BLaER1 treated with 17β-estradiol and CSF1 and Interleukin-3, amounts not matched to agents 10 nM and 100 nM (cell line): ENCODE measurements around the gene CCL20.
A peak's percentile ranks its signal among the peaks of the same experiment; 100 is the strongest.

Experiments
- H3K27ac ChIP-seq, 11 experiments: shearing (Covaris generic); formaldehyde crosslinking; 2 replicates each; pipeline ENCODE4 v1.8.1; 2022
- H3K27me3 ChIP-seq, 11 experiments: shearing (Covaris generic); formaldehyde crosslinking; 2 replicates each; pipeline ENCODE4 v1.8.1; 2022
- H3K36me3 ChIP-seq, 11 experiments: shearing (Covaris generic); formaldehyde crosslinking; 2 replicates each; pipeline ENCODE4 v1.8.1; 2022
- H3K4me1 ChIP-seq, 10 experiments: shearing (Covaris generic); formaldehyde crosslinking; 2 replicates each; pipeline ENCODE4 v1.8.1; 2022
- H3K4me2 ChIP-seq, 11 experiments: shearing (Covaris generic); formaldehyde crosslinking; 2 replicates each; pipeline ENCODE4 v1.8.1; 2022
- H3K4me3 ChIP-seq, 10 experiments: shearing (Covaris generic); formaldehyde crosslinking; 2 replicates each; pipeline ENCODE4 v1.8.1; 2022
- H3K9ac ChIP-seq, 11 experiments: shearing (Covaris generic); formaldehyde crosslinking; 2 replicates each; pipeline ENCODE4 v1.8.1; 2022
- H3K9me3 ChIP-seq, 11 experiments: shearing (Covaris generic); formaldehyde crosslinking; replicated peaks in 1 of 11; 2 replicates each; pipeline ENCODE4 v1.8.1; 2022
- H4K20me1 ChIP-seq, 11 experiments: shearing (Covaris generic); formaldehyde crosslinking; 2 replicates each; pipeline ENCODE4 v1.8.1; 2022
- Cebpa-rat ChIP-seq, 11 experiments: shearing (Covaris generic); IDR thresholded peaks; 2 replicates each; pipeline ENCODE4 v1.8.1; 2022

Gene CCL20

DNA sequence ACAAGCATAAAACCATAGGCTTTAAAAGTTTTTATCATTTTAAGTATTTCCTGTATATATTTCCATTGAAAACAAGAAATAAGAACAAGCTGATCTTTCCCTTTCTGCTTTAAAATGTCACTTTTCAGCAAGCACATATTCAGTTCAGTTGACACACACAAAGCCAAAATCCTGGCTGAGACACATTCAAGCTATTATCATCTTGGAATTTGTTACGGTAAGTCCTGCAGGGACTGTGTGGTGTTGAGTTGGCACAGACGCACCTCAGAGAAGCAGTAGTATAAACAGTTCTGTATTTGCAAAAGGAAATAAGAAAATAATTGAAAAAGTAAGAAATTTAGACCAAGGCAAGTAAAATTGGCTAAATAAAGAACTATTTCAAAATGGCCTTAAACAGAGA is 47.4 kb downstream of the CCL20 start:
- H3K4me3 ChIP-seq = no peak overlapping the region
- H3K9ac ChIP-seq = no peak overlapping the region
- H3K4me2 ChIP-seq = no peak overlapping the region
- H3K27ac ChIP-seq = no peak overlapping the region
- TF ChIP-seq Cebpa-rat (IDR thresholded peaks at IDR 0.05) = no peak
- H3K27me3 ChIP-seq = no peaks in the 10 kb centered on the region
- H3K9me3 ChIP-seq = 0 out of 22 replicates have a peak, but pooled peaks cover 0 to 3% (median 0%) of the 10 kb centered on the region in 11 experiments
- H3K36me3 ChIP-seq = no peaks in the 10 kb centered on the region
- no peaks in the 10 kb centered on the region for H4K20me1 ChIP-seq
- peaks cover 0 to 10% (median 0%) of the 10 kb centered on the region in 10 experiments; a peak in 6 of 20 replicates for H3K4me1 ChIP-seq

DNA sequence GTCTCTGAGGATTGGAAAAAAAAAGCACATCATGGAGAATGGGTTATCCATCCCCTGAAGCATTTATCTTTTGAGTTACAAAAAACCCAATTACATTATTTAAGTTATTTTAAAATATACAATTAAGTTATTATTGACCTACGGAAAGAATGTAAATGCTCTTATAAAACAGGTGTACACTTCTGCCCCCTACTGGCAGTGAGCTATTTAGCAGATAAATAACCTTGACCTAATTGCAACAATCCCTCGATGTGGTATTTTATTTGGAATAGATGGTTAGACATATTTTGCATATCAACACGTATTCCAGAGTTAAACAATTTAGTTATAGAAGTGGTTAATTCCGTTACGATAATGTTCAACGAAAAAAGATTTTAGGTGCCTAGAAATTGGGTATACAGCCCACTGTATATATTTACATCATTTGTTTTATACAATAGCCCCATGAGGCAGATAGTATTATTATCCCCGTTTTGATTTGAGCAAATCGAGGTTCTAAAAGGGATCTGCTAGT is 48.6 kb downstream of the CCL20 start:
- H3K4me3 ChIP-seq = no peak overlapping the region

DNA sequence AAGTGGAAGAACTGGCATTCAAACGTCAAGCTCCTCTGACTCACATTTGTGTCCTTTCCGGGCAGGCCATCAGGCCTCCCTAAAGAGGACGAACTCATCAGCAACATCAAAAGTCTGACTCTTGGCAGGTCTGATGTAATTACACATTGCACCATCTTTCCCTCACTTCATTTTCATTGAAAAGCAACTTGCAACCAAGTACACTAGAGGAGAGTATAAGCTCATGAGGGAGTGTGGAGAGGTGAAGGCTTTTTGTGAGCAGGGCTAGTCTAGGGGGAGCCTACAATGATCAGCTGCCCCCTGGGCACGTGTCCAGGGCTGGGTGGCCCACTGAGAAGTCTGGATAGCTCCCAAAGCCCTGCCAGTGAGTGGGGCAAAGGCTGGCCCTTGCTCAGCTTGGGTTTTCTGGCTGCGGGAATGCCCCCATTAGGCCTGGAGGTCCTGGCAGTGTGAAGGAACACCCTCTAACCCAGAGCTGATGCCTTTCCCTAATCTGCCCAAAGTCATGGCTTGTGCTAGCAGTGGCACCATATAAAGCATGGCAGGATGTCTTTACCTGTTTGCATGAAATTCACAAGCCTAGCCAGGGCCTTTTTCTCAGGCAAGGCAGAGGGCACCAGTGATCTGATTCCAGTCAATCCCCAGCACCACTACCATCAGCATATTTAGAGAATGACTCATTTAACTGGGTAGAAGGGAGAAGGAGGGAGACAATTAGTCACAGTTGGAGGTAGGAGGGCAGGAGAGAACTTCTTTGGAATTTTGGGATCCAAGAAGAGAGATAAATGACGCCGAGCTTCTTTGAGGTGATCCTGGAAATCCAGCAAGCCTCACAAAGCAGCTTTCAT is 49.3 kb downstream of the CCL20 start:
- H3K27ac ChIP-seq = no peak overlapping the region
- no peaks in the 10 kb centered on the region for H3K27me3 ChIP-seq
- peak overlapping the region in 2 of 11 experiments; percentile 18 to 20; a peak in 2 of 22 replicates for H3K4me2 ChIP-seq
- H4K20me1 ChIP-seq = no peaks in the 10 kb centered on the region
- H3K9ac ChIP-seq = no peak overlapping the region
- H3K36me3 ChIP-seq = no peaks in the 10 kb centered on the region
- no peaks in the 10 kb centered on the region for H3K9me3 ChIP-seq
- H3K4me1 ChIP-seq = peaks cover 0 to 10% (median 0%) of the 10 kb centered on the region in 10 experiments; a peak in 4 of 20 replicates
- no peak overlapping the region for H3K4me3 ChIP-seq
- TF ChIP-seq Cebpa-rat (IDR thresholded peaks at IDR 0.05) = no peak

More for the DNA sequence above, 48.6 kb downstream of the CCL20 start:
- no peaks in the 10 kb centered on the region for H4K20me1 ChIP-seq
- H3K4me2 ChIP-seq = no peak overlapping the region
- H3K4me1 ChIP-seq = peaks cover 0 to 10% (median 0%) of the 10 kb centered on the region in 10 experiments; a peak in 6 of 20 replicates
- H3K27me3 ChIP-seq = no peaks in the 10 kb centered on the region
- no peaks in the 10 kb centered on the region for H3K36me3 ChIP-seq
- no peak overlapping the region for H3K27ac ChIP-seq
- H3K9ac ChIP-seq = no peak overlapping the region
- TF ChIP-seq Cebpa-rat (IDR thresholded peaks at IDR 0.05) = no peak
- H3K9me3 ChIP-seq = 0 out of 22 replicates have a peak, but pooled peaks cover 0 to 3% (median 0%) of the 10 kb centered on the region in 11 experiments

- H3K27ac ChIP-seq = no peak overlapping the region
Observed at GRCh38 chr2:227864161-227864756, 50.6 kb downstream of the CCL20 start.

DNA sequence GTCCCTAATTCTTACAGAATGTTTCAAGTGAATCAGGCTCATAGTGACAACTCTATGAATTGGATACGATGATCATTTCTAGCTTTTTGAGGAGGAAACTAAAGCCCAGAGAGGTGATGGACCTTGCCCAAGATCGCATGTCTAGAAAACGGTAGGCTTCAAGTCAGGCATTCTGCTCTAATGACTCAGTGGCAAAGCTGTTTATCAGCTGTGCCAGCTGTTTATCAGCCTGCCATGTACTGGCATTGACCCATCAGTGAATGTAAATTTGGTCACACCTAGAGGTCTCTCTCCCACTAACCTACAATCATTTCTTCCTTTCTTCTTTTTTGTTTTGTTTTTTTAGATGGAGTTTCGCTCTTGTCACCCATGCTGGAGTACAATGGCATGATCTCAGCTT is 51.6 kb downstream of the CCL20 start:
- Histone ChIP-seq H3K27me3 (no peaks in the 10 kb centered on the region), H3K9me3 (no peaks in the 10 kb centered on the region), H3K4me2 (no peak overlapping the region), H4K20me1 (no peaks in the 10 kb centered on the region), H3K4me3 (no peak overlapping the region), H3K36me3 (no peaks in the 10 kb centered on the region), H3K4me1 (peaks cover 0 to 10% (median 0%) of the 10 kb centered on the region in 10 experiments; a peak in 4 of 20 replicates), H3K27ac (no peak overlapping the region), H3K9ac (no peak overlapping the region)
- TF ChIP-seq Cebpa-rat (IDR thresholded peaks at IDR 0.05) = no peak

More at GRCh38 chr2:227864161-227864756, 50.6 kb downstream of the CCL20 start:
- Histone ChIP-seq H3K4me3 (no peak overlapping the region), H3K27me3 (no peaks in the 10 kb centered on the region), H4K20me1 (no peaks in the 10 kb centered on the region), H3K9ac (no peak overlapping the region), H3K36me3 (no peaks in the 10 kb centered on the region), H3K9me3 (no peaks in the 10 kb centered on the region), H3K4me1 (peaks cover 0 to 10% (median 0%) of the 10 kb centered on the region in 10 experiments; a peak in 4 of 20 replicates), H3K4me2 (no peak overlapping the region)
- no peak for TF ChIP-seq Cebpa-rat (IDR thresholded peaks at IDR 0.05)
